Mesenchymal stem cell (in vitro differentiated cells and primary cell): ENCODE measurements around the gene DRC7.

Source experiments
- DNase-seq: peaks from one replicate; pipeline ENCODE4 v3.0.0-alpha.2; 2013
- H2AFZ ChIP-seq: one replicate; pipeline ENCODE4 v1.6.1; 2013; ENCODE audit warnings: low read depth, mild to moderate bottlenecking, control low read depth, inconsistent platforms, low read length, moderate library complexity
- H2AK5ac ChIP-seq: 2 replicates; pipeline ENCODE4 v1.6.1; 2013; ENCODE audit warnings: low read length, moderate library complexity, mild to moderate bottlenecking, inconsistent platforms; ENCODE audit not compliant: severe bottlenecking
- H2BK120ac ChIP-seq: one replicate; pipeline ENCODE4 v1.6.1; 2013; ENCODE audit warnings: low read depth, mild to moderate bottlenecking, inconsistent platforms, low read length, moderate library complexity
- H2BK12ac ChIP-seq, 2 experiments: one replicate each; pipeline ENCODE4 v1.6.1; 2013; ENCODE audit warnings: inconsistent platforms in 2 of 2, low read length in 2 of 2, mild to moderate bottlenecking in 2 of 2, moderate library complexity in 2 of 2, control low read depth in 1 of 2
- H2BK15ac ChIP-seq: one replicate; pipeline ENCODE4 v1.6.1; 2013; ENCODE audit warnings: mild to moderate bottlenecking, low read depth, inconsistent platforms; ENCODE audit not compliant: poor library complexity, severe bottlenecking
- H2BK5ac ChIP-seq: 2 replicates; pipeline ENCODE4 v1.6.1; 2013; ENCODE audit warnings: low read depth, mild to moderate bottlenecking, low read length, control low read depth, inconsistent platforms; ENCODE audit not compliant: poor library complexity, severe bottlenecking
- H3K14ac ChIP-seq, 2 experiments: one replicate each; pipeline ENCODE4 v1.6.1; 2013; ENCODE audit warnings: inconsistent platforms in 2 of 2, low read length in 2 of 2, control low read depth in 1 of 2, mild to moderate bottlenecking in 1 of 2, moderate library complexity in 1 of 2
- H3K18ac ChIP-seq, 2 experiments: one replicate each; pipeline ENCODE4 v1.6.1; 2013; ENCODE audit warnings: inconsistent platforms in 2 of 2, low read length in 2 of 2, control low read depth in 1 of 2, low read depth in 1 of 2, mild to moderate bottlenecking in 1 of 2
- H3K23ac ChIP-seq, 2 experiments: one replicate each; pipeline ENCODE4 v1.6.1; 2013; ENCODE audit warnings: inconsistent platforms in 2 of 2, low read length in 2 of 2, mild to moderate bottlenecking in 2 of 2, moderate library complexity in 2 of 2, control low read depth in 1 of 2
- H3K27ac ChIP-seq: 2 replicates; pipeline ENCODE4 v1.5.1; 2013; ENCODE audit warnings: mild to moderate bottlenecking, moderate library complexity, low read length, control low read depth, inconsistent platforms; ENCODE audit not compliant: poor library complexity, severe bottlenecking
- H3K27me3 ChIP-seq, 2 experiments: 2 replicates each; pipeline versions ENCODE4 v1.6.1 to v1.7.0; 2013; ENCODE audit warnings: low read length in 2 of 2, mild to moderate bottlenecking in 2 of 2, moderate library complexity in 2 of 2, control low read depth in 1 of 2, inconsistent platforms in 1 of 2; ENCODE audit not compliant: control insufficient read depth in 1 of 2, insufficient read depth in 1 of 2
- H3K36me3 ChIP-seq, 2 experiments: 2 replicates each; pipeline versions ENCODE4 v1.6.1 to v1.7.0; 2013; ENCODE audit warnings: low read length in 2 of 2, control low read depth in 1 of 2, inconsistent platforms in 1 of 2, low read depth in 1 of 2, mild to moderate bottlenecking in 1 of 2; ENCODE audit not compliant: insufficient read depth in 2 of 2, control insufficient read depth in 1 of 2
- H3K4ac ChIP-seq, 2 experiments: one replicate each; pipeline ENCODE4 v1.6.1; 2013; ENCODE audit warnings: inconsistent platforms in 2 of 2, low read length in 2 of 2, mild to moderate bottlenecking in 2 of 2, moderate library complexity in 2 of 2, control low read depth in 1 of 2, low read depth in 1 of 2
- H3K4me1 ChIP-seq: 2 replicates; pipeline ENCODE4 v1.6.1; 2013; ENCODE audit warnings: low read depth, low read length, control low read depth; ENCODE audit not compliant: control insufficient read depth, insufficient read depth
- H3K4me2 ChIP-seq: 2 replicates; pipeline ENCODE4 v1.6.1; 2013; ENCODE audit warnings: low read length, mild to moderate bottlenecking, inconsistent platforms; ENCODE audit not compliant: poor library complexity, severe bottlenecking
- H3K4me3 ChIP-seq, 2 experiments: 2 replicates each; pipeline versions ENCODE4 v1.5.1 to v1.7.0; 2013; ENCODE audit warnings: low read length in 2 of 2, mild to moderate bottlenecking in 2 of 2, control low read depth in 1 of 2, low read depth in 1 of 2; ENCODE audit not compliant: insufficient read depth in 1 of 2
- H3K79me1 ChIP-seq: replicated peaks from 2 replicates; pipeline ENCODE4 v1.6.1; 2013; ENCODE audit warnings: mild to moderate bottlenecking, control low read depth, low read length, inconsistent platforms; ENCODE audit not compliant: poor library complexity, severe bottlenecking
- H3K9ac ChIP-seq: 2 replicates; pipeline ENCODE4 v1.7.0; 2013; ENCODE audit warnings: mild to moderate bottlenecking, low read length, moderate library complexity
- H3K9me3 ChIP-seq: 2 replicates; pipeline ENCODE4 v1.7.0; 2013; ENCODE audit warnings: mild to moderate bottlenecking, low read length; ENCODE audit not compliant: control insufficient read depth
- H4K8ac ChIP-seq: one replicate; pipeline ENCODE4 v1.6.1; 2013; ENCODE audit warnings: inconsistent platforms, mild to moderate bottlenecking, low read length, moderate library complexity
- H4K91ac ChIP-seq: one replicate; pipeline ENCODE4 v1.6.1; 2013; ENCODE audit warnings: mild to moderate bottlenecking, low read length, inconsistent platforms
- WGBS: methylation state at CpG from one replicate; pipeline ENCODE4 v1.1.7; 2013; ENCODE audit warnings: mixed read lengths; 5-methylcytosine and 5-hydroxymethylcytosine counted together

The DRC7 gene

DNA sequence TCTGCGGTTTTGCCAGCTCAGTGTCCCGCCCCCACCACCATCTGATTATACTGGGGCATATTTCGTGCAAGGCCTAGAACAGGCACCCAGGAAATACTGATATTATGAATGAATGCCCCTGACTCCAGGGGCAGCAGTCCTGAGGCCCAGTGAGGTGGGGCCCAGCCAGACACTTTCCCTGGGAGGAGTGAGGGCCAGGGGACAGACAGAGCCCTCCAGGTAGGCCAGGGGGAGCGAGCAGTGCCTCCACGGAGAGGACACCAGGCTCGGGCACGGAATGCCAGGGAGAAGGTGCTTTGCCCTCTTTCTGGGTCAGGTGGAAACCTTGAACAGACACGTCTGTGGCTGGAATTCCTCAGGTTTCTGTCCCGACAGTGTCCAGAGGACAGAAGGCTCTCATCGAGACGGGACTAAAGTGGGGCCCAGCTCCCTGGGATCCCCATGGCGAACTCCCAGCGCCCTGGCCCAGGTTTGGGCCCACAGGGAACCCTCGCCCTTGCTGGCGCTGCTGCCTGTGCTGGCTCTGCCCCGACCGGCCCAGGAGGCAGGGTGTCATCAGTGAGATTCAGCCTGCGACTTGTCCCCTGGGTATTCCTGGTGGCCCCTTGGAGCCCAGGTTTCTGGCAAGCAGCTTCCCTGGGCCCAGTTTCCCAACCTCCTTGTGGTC lies 45.3 kb downstream of the DRC7 start:
- no peak overlapping the region for H3K4ac ChIP-seq
- no peak overlapping the region for H3K4me2 ChIP-seq

GRCh38 chr16:57740423-57741071 lies 45.9 kb downstream of the DRC7 start:
- no peak overlapping the region for H2BK120ac ChIP-seq
- no peak overlapping the region for H3K23ac ChIP-seq
- no peak overlapping the region for H2BK12ac ChIP-seq
- no peak overlapping the region for H4K91ac ChIP-seq
- H3K4me2 ChIP-seq: no peak overlapping the region
- no peak overlapping the region for H3K4me3 ChIP-seq
- H3K14ac ChIP-seq: no peak overlapping the region
- H4K8ac ChIP-seq: no peak overlapping the region
- H2AK5ac ChIP-seq: no peak overlapping the region
- H2BK5ac ChIP-seq: no peak overlapping the region
- no peak overlapping the region for H2BK15ac ChIP-seq
- no peak overlapping the region for H3K9ac ChIP-seq
- H3K18ac ChIP-seq: no peak overlapping the region
- H3K4ac ChIP-seq: no peak overlapping the region
- WGBS: 95% methylated on average over 24 of the region's 24 CpGs
- H3K4me1 ChIP-seq: peaks cover 8% of the 10 kb centered on the region
- H3K36me3 ChIP-seq: peaks cover 36 to 43% of the 10 kb centered on the region in 2 experiments
- H3K27me3 ChIP-seq: no peaks in the 10 kb centered on the region
- H3K9me3 ChIP-seq: no peaks in the 10 kb centered on the region
- no peak for DNase-seq
- H3K79me1 ChIP-seq: peaks cover 31% of the 10 kb centered on the region
- H2AFZ ChIP-seq: no peak overlapping the region
- no peak overlapping the region for H3K27ac ChIP-seq

More for the DNA sequence above, 45.3 kb downstream of the DRC7 start:
- Histone ChIP-seq H2BK15ac (no peak overlapping the region), H2AK5ac (no peak overlapping the region), H3K9me3 (no peaks in the 10 kb centered on the region), H3K23ac (no peak overlapping the region), H3K79me1 (peaks cover 31% of the 10 kb centered on the region), H2BK12ac (no peak overlapping the region), H3K27me3 (no peaks in the 10 kb centered on the region), H3K36me3 (peaks cover 36 to 43% of the 10 kb centered on the region in 2 experiments), H3K4me3 (no peak overlapping the region), H2BK5ac (no peak overlapping the region), H3K18ac (no peak overlapping the region), H3K14ac (no peak overlapping the region), H4K91ac (no peak overlapping the region), H3K9ac (no peak overlapping the region), H2AFZ (no peak overlapping the region), H3K4me1 (peaks cover 8% of the 10 kb centered on the region), H2BK120ac (no peak overlapping the region), H3K27ac (no peak overlapping the region), H4K8ac (no peak overlapping the region)
- WGBS: 96% methylated on average over 18 of the region's 18 CpGs
- DNase-seq: no peak

- no peaks in the 10 kb centered on the region for H3K27me3 ChIP-seq
- H3K4me3 ChIP-seq: no peak overlapping the region
- H3K14ac ChIP-seq: no peak overlapping the region
- H2AFZ ChIP-seq: no peak overlapping the region
- H3K18ac ChIP-seq: no peak overlapping the region
- H3K4me1 ChIP-seq: peaks cover 3% of the 10 kb centered on the region
- no peak overlapping the region for H3K23ac ChIP-seq
- no peak overlapping the region for H3K4me2 ChIP-seq
- no peak overlapping the region for H3K4ac ChIP-seq
- peaks cover 36 to 43% of the 10 kb centered on the region in 2 experiments for H3K36me3 ChIP-seq
- no peak overlapping the region for H2BK15ac ChIP-seq
- H3K9me3 ChIP-seq: no peaks in the 10 kb centered on the region
- no peak overlapping the region for H3K27ac ChIP-seq
- no peak overlapping the region for H2BK5ac ChIP-seq
- WGBS: 95% methylated on average over 13 of the region's 16 CpGs
- peaks cover 28% of the 10 kb centered on the region for H3K79me1 ChIP-seq
- no peak for DNase-seq
- H3K9ac ChIP-seq: no peak overlapping the region
- H2BK12ac ChIP-seq: no peak overlapping the region
- H4K8ac ChIP-seq: no peak overlapping the region
- no peak overlapping the region for H2AK5ac ChIP-seq
- H2BK120ac ChIP-seq: no peak overlapping the region
- no peak overlapping the region for H4K91ac ChIP-seq
These were observed 47.1 kb downstream of the DRC7 start for GRCh38 chr16:57741660-57742191.

GRCh38 chr16:57742543-57742942 lies 47.9 kb downstream of the DRC7 start:
- Histone ChIP-seq H4K91ac (no peak overlapping the region), H3K27ac (no peak overlapping the region), H3K4me2 (no peak overlapping the region), H3K23ac (no peak overlapping the region), H2AK5ac (no peak overlapping the region), H3K18ac (no peak overlapping the region), H4K8ac (no peak overlapping the region), H2BK120ac (no peak overlapping the region), H2AFZ (no peak overlapping the region), H2BK12ac (no peak overlapping the region), H3K9me3 (no peaks in the 10 kb centered on the region), H3K4me3 (no peak overlapping the region), H3K27me3 (no peaks in the 10 kb centered on the region), H2BK5ac (no peak overlapping the region), H3K14ac (no peak overlapping the region), H3K4me1 (no peaks in the 10 kb centered on the region), H2BK15ac (no peak overlapping the region), H3K79me1 (peaks cover 26% of the 10 kb centered on the region), H3K36me3 (peaks cover 36 to 49% of the 10 kb centered on the region in 2 experiments), H3K9ac (no peak overlapping the region), H3K4ac (no peak overlapping the region)
- no peak for DNase-seq
- 87% methylated on average over 3 of the region's 4 CpGs for WGBS
